Cardiac fibroblast (primary cell): ENCODE data around the gene SIM2.

Experiments used
- DNase-seq, 2 donors: peaks; one replicate each; pipeline versions ENCODE4 v3.0.0 to v3.0.0-alpha.2; 2010; ENCODE audit warnings: low read depth in 2 of 2
- H3K4me3 ChIP-seq, 2 donors: replicated peaks in 1 of 2; 1 replicate in 1 of 2; 2 replicates in 1 of 2; pipeline ENCODE4 v1.5.1; 2011; ENCODE audit warnings: low read depth in 2 of 2, low read length in 2 of 2, mild to moderate bottlenecking in 2 of 2, moderate library complexity in 1 of 2
- TF ChIP-seq, protein P1 (sequence below): IDR thresholded peaks from one replicate; pipeline ENCODE4 v1.5.1; 2011; ENCODE audit warnings: low read depth, mild to moderate bottlenecking, low read length, inconsistent platforms

The SIM2 gene

DNA sequence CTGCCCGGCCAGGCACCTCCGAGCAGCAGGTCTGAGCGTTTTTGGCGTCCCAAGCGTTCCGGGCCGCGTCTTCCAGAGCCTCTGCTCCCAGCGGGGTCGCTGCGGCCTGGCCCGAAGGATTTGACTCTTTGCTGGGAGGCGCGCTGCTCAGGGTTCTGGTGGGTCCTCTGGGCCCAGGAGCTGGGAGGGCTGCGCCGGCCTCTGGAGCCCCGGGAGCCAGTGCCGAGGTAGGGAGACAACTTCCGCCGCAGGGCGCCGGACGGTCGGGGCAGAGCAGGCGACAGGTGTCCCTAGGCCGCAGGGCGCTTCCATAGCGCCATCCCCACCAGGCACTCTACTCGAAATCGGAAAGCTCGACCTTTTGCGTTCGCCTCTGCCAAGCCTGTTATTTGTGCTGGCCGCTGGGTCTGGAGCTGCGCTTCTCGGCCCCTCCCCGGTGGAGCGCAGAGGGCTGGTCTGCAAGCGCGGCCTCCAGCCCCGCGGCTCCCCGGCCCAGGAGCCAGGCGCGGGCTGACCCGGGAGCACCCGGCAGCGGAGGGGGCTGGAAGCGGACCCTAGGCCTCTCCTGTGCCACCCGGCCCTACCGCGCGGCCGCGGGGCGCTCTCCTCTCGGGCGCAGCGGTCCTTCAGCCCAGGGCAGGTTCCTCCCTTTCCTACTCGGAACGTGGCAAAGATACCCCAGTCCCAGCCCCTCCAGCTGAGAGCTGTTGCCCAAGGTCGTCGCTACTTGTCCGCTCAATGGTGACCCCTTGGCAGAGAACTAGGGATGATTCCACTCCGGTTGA, 2.2 kb downstream of the SIM2 start:
- TF ChIP-seq, protein P1, sequence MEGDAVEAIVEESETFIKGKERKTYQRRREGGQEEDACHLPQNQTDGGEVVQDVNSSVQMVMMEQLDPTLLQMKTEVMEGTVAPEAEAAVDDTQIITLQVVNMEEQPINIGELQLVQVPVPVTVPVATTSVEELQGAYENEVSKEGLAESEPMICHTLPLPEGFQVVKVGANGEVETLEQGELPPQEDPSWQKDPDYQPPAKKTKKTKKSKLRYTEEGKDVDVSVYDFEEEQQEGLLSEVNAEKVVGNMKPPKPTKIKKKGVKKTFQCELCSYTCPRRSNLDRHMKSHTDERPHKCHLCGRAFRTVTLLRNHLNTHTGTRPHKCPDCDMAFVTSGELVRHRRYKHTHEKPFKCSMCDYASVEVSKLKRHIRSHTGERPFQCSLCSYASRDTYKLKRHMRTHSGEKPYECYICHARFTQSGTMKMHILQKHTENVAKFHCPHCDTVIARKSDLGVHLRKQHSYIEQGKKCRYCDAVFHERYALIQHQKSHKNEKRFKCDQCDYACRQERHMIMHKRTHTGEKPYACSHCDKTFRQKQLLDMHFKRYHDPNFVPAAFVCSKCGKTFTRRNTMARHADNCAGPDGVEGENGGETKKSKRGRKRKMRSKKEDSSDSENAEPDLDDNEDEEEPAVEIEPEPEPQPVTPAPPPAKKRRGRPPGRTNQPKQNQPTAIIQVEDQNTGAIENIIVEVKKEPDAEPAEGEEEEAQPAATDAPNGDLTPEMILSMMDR: no peak
- peak overlapping the region in 1 of 2 donors; percentile 51 for H3K4me3 ChIP-seq
- no peak for DNase-seq

- TF ChIP-seq, protein P1: no peak
- peak overlapping the region in 1 of 2 donors; percentile 51 for H3K4me3 ChIP-seq
- DNase-seq: no peak
Observed at GRCh38 chr21:36701756-36702621, 3.1 kb downstream of the SIM2 start.

DNA sequence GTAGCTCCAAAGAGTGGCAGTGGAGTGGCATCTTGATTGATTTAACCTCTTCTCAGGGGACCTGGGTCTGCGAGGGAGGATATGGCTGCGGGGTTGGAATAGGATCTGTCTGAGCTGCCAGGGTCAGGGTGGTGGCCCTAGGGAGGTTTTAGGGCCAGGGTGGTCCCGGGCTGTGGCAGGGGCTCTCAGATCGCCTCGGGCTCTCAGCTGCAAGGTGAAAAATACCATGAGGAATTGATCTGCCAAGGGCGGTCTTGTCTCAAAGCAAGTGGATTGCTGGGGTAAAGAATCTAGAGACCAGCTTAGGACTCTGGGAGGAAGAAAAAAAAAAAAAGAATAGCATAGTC, 3.7 kb downstream of the SIM2 start:
- peak overlapping the region in 1 of 2 donors; percentile 51 for H3K4me3 ChIP-seq
- TF ChIP-seq, protein P1: no peak
- DNase-seq: no peak

DNA sequence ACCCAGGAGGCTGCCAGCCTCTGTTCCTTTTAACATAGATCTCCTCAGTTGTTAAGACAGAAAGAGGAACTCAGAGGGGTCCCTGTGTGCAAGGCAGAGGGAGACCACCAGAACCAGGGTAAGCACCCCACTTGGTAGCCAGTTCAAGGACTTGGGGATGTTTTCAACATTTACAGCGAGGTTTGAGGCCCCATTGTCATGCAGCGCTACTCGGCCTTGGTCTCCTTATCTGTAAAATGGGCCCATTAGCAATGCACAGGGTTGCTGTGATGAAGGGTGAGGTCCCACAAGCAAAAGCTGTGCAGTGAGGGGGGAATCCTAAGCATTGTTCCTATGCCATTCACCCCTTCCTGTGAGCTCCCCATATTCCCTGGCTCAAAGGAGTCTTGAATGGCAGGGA, 4.2 kb downstream of the SIM2 start:
- H3K4me3 ChIP-seq: no peak overlapping the region
- TF ChIP-seq, protein P1: no peak
- DNase-seq: no peak

DNA sequence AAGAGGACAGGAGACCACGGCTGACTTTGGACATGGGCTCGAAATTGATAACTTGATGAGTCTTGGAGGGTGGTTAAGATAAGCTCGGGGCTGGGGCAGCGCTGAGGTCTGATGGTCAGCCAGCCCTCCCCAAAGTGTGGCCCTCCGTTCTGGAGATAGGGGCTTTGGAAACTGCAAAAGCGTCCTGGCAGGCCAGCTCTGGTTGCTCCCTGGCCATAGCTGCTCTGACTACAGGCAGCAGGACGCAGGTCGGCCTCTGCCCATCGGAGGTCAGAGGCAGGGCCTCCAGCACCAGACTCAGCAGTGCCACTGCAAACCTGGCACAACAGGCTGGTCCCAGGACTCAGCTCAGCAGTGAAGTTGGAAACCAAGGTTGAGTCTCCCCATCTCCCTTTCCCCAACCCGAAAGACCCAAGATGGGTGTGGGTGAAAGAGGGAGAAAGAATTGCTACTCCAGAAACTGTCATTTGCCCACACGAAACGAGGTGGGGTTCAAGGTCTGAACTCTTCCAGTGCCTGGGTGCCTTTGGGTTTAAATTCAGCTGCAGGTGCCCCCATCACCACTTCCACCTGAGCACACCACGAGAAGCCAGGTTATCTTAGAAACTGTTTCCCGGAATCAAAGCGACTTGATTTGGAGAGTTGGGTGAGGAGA, 4.8 kb downstream of the SIM2 start:
- DNase-seq: no peak
- H3K4me3 ChIP-seq: no peak overlapping the region
- TF ChIP-seq, protein P1: no peak

GRCh38 chr21:36704281-36704957, 5.5 kb downstream of the SIM2 start:
- TF ChIP-seq, protein P1: no peak
- H3K4me3 ChIP-seq: no peak overlapping the region
- no peak for DNase-seq
